Nucleus accumbens (tissue), 56 donors: ENCODE results near the gene ANKIB1.
A peak's percentile ranks its signal among the peaks of the same experiment; 100 is the strongest.
"Not testable (repeated sequence)": the region's sequence is repeated elsewhere in the genome, so short reads cannot be mapped to it uniquely, and the experiment has no call there.

Source experiments
- DNase-seq, 56 donors: peaks; one replicate each; lab custom pipeline; 2025; lab: John Stamatoyannopoulos, UW

ANKIB1 gene

DNA sequence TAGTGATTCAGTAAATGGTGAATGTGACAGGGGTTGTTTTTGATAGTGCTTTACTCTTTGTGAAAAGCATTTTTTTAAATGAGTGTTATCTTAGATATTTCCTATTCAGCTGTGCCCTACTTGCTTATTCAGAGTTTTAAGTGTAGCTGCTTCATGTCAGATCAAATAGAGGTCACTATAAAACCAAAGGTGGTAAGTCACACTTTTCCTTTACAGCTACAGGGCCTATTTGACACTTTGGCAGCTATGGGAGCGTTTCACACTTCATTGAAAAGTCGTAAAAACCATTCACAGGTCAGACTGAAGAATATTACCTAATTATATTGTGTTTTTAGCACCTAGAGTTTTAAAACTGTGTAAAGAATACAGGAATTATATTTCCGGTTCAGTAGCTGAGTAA lies 67.3 kb downstream of the ANKIB1 start:
- DNase-seq, result no peak

DNA sequence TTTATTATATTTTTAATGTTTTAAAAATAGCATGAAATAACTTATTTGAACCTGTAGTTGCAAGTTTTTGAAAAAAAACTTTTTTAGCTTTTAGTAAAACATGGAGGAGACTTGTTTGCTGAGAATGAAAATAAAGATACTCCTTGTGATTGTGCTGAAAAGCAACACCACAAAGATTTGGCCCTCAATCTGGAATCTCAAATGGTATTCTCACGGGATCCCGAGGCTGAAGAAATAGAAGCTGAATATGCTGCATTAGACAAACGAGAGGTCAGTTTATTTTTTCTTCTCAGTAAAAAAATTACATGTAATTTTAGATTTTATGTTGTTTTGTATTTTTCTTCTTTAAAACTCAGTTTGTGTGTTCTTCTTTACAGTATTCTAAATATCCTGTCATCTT lies 73.5 kb downstream of the ANKIB1 start:
- DNase-seq, result no peak

DNA sequence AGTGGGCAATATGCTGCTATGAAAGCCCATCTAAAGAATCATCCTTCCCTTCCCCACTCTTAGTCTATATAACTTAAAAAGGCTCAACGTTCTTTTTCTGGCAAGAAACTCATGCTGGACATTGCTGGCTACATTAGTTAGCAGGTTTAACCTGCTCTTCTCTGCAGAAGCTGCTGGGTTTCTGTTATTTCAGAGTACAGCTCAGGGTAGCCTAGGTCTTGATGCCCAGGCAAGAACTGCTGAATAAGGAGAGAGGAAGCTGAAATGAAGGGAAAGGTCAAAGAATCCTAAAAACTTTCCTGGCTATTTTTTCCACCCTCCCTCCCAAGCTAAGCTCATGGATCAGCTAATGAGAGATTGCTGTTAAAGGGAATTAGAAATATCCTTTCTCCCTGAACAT lies 79.4 kb downstream of the ANKIB1 start:
- peak in 1 of 56 donors; percentile 9 for DNase-seq

DNA sequence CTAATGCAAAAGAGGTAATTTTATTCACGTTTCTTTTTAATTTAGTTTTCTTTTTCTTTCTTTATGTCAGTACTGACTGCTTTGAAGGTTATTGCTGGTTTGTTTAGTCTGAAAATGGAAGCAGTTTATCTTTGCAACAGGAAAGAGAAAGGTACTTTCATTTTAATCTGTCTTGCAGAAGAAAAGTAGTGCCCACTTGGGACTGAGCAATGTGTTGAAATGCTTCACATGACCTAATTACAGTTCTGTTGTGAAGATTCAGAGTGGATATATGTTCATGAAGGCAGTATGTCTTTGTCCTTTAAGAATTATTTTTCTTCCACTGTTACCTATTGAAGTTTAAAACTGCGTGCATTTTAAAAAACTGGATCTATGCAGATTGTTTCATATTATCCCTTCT lies 80.1 kb downstream of the ANKIB1 start:
- no peak for DNase-seq

DNA sequence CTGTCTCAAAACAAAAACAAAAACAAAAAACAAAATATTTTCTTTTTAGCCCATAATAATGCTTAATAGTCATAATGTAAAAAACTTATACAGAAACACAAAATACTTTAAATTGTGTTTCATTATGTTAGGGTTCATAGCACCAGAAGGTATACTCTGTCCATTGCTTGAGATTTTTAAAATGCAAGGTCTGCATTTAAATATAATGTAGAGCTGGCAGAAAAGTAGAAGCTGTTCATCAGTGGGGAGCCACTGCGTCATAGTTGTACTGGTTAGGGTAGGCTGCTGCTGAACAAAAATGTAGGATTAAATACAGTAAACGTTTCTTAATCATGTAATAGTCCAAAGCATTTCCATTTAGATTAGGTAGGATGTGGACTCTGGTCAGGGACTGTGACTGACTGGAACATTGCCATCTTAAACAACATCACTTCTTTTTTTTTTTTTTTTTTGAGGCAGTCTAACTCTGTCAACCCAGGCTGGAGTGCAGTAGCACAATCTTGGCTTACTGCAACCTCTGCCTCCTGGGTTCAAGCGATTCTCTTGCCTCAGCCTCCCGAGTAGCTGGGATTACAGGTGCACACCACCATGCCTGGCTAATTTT lies 85.2 kb downstream of the ANKIB1 start:
- no peak for DNase-seq

DNA sequence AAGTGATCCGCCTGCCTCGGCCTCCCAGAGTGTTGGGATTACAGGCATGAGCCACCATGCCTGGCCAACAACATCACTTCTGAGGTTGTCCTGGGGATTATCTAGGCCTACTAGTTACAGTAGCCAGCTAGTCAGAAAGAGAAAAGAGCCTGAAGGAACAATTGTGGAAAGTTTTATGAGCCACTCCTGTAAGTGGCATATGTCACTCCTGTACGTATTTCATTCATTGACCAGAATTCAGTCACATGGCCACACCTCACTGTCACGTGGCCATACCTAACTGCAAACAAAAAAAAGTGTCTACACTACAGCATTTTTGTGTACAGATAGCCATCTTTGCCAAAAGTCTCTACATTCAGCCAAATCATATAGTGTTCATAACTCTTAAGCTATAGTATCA lies 85.7 kb downstream of the ANKIB1 start:
- no peak for DNase-seq

DNA sequence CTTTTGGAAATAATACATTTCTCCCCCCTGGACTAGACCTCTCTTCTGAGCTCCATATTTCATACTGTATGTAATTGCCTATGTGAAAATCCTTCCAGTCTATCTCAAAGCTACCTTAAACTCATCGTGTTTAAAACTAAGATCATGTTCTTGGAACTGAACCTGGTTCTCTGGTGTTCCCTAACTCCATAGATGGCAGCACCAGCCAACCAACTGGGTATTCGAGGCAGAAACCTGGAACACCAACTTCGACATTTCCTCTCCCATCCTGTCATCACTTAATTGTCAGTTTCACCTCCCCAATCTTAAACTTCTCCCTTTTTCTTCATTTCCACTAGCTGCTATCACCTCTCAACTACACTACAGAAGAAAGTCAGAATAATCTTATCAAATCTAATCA lies 87.0 kb downstream of the ANKIB1 start:
- no peak for DNase-seq

DNA sequence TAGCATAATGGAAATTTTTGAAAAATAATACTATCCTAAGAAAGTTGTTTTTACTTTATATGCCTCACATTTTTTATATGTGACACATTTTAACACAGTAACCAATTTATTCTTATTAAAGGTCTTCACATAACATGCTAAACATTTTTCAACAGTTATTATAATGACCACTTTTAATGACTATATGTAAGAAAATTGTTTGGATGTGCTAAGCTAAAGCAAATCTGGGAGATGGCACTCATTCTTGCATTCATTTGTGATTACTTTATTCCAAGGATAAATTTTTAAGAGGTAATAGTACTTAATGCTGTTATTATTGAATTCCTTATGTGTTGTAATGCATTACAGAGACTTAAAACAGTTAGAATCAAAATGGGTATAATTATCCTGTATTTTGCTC lies 88.1 kb downstream of the ANKIB1 start:
- DNase-seq, result no peak

DNA sequence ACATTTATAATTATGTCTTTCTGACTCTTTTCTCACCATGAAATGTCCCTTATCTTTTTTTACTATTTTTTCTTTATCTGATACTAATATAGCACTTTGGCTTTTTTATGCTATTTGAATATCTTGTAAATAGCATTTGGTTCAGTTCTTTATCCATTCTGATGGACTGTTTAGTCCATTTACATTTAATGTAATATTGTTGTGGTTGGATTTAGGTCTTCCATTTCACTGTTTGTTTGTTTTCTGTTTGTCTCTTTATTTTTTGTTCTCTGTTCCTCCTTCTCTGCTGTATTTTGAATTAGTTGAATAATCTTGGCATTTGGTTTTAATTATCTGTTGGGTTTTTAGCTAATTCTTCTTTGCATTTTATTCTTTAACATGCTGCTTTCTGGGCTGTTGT lies 89.8 kb downstream of the ANKIB1 start:
- DNase-seq, result no peak

DNA sequence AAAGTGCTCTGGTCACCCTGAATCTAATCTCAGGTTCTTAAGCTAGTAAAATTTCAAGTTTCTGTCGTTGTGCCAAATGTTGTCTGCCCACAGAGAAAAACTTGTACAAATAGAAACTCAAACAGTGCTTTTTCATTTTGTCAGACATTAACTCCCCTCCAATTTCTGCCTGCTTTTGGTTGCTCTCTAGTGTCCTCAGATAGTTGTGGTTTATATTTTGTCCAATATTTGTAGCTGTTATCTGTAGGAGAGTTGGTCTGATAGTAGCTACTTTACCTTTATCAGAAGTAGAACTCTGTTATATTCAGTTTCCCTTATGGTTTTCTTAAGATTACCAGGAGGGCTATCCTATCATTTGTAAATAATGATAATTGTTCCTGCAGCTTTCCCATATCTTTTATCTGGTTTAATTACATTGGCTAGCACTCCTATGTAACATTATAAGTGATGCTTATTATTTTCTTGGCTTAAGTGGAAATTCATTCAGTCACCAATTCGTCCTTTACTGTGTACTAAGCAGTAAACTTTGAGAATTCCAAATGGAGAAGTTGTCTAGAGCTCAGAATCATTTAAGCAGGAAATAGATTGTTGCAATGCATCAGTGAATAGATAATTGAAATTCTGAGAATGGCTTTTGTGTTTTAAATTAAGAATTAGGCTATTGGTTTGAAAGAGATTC lies 91.0 kb downstream of the ANKIB1 start:
- DNase-seq, result no peak

DNA sequence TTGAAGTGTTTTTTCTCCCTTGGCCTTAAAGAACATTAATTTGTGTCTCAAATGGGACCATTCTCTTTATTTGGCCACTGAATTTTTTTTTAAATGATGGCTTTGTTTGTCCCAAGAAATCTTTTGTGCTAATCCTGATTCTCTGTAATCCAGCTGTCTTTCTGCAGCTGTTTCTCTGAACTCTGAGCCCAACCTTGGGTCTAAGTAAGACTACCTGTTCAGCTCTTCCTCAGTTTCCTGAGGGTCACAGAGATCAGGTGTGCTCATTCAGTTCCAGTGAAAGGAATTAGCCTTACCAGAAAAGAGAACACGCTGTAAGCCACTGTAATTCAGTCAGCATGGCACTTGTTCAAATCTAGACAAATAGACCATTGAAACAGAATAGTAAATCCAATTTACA lies 94.2 kb downstream of the ANKIB1 start:
- DNase-seq, result peak in 1 of 56 donors; percentile 12

DNA sequence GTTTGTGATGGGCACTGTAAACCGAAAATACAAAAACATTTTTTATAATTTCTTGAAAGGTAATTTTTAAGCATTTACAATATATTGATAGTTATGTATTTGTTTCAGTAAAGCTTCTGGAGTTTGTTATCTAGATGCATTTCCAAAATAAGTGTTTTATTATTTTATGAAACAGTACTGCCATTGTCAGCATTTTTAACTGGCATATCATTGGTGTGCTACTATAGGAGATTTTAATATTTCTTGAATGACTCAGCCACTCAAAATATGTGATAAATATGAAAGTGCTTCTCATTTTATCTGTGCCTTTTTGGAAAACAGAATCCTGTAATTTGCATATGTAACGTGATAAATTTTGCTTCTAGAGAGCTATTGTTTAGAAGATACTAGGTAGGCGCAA lies 97.9 kb downstream of the ANKIB1 start:
- DNase-seq, result no peak

DNA sequence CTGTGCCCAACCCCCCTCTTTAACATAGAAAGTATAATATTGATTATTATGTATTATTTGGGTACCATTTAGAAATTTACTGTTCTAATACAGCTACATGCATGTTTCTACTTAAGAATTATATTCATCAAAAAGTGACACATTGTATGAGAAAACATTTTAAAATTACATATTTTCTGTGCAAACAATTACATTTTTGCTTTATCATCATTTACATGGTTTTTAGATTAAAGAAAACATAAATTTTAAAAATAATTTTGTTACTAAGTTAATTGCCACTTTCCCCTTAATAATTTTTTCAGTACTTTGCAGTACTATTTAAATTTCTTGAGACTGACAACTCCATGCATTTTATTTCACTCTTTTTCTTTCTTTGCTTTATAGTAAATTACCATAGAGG lies 106.2 kb downstream of the ANKIB1 start:
- DNase-seq, result no peak

DNA sequence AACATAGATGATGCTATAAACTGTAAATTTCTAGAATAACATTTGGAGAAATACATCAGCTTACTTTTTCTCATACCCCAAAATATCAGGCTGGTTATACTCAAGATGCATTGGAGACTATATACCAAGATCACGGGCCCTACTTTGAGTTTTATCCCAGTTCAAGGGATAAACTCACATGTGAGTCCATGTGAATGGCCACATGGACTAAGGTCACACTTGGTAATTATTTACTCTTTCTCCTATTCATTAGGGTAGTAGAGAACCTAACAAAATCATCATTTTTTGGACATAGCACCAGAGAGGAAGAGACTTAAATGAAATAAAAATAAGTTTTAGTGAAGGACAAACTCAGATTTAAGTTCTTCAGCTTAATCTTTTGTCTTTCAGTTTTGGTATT lies 108.4 kb downstream of the ANKIB1 start:
- DNase-seq, result no peak

DNA sequence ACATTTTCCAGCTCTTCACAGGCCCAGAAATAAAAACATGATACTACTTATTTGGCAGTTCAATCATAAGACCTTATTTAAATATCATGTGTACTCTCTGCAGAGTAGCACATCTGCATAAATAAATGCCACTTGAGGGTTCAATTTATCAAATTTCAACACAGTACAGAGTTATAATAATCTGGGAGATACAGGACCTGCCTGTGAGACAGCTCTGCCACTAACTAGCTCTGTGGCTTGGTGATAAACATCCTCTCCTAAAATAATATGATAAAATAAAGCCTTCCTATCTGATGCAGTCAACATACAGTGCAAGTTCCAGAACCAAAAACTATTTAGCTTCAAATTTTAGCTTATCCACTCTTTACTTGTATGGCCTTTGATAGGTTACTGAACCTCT lies 110.6 kb downstream of the ANKIB1 start:
- DNase-seq, result no peak

DNA sequence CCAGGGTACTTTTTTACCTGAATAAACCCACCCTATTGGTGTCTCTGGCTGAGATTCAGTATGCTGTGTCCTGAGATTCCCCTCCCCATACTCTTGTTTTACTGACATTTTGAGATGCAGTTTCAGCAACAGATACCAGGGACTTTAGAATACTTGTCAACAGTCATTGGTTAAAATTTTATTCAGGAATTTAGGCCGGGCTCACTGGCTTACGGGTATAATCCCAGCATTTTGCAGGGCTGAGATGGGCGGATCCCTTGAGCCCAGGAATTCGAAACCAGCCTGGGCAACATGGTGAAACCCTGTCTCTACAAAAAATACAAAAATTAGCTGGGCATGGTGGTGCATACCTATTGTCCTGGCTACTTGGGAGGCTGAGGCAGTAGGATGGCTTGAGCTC lies 111.5 kb downstream of the ANKIB1 start:
- no peak for DNase-seq

DNA sequence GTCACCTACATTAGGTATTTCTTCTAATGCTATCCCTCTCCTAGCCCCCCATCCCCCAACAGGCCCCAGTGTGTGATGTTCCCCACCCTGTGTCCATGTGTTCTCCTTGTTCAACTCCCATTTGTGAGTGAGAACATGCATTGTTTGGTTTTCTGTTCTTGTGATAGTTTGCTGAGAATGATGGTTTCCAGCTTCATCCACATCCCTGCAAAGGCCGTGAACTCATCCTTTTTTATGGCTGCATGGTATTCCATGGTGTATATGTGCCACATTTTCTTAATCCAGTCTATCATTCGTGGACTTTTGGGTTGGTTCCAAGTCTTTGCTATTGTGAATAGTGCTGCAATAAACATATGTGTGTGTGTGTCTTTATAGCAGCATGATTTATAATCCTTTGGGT lies 113.4 kb downstream of the ANKIB1 start:
- DNase-seq, result not testable (repeated sequence)

DNA sequence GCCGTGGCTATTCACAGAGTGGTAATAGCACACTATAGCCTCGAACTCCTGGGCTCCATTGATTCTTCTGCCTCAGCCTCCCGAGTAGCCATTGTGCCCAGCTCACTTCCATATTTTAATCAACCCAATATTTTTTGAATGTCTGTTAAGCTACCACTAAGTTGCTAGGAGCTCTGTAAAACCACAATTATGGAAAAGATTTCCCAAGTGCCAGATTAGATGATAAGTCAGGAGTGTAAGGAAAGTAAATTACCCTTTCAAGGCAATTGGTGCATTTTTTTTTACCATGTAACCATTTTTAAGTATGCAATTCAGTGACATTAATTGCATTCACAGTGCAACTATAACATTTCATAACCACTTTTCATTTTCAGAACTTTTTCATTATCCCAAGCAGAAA lies 114.0 kb downstream of the ANKIB1 start:
- no peak for DNase-seq

DNA sequence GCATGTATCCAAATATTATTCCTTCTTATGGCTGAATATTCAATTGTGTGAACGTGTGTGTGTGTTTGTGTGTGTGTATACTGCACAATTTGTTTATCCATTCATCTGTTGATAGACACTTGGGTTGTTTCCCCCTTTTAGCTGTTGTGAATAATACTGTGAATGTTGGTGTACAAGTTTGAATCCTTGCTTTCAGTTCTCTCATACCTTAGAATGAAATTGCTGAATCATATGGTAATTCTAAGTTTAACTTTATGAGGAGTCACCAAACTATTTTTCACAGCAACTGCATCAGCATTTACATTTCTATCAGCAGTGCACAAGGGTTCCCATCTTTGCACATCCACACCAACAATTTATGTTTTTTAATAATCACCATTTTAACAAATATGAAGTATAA lies 114.6 kb downstream of the ANKIB1 start:
- no peak for DNase-seq

DNA sequence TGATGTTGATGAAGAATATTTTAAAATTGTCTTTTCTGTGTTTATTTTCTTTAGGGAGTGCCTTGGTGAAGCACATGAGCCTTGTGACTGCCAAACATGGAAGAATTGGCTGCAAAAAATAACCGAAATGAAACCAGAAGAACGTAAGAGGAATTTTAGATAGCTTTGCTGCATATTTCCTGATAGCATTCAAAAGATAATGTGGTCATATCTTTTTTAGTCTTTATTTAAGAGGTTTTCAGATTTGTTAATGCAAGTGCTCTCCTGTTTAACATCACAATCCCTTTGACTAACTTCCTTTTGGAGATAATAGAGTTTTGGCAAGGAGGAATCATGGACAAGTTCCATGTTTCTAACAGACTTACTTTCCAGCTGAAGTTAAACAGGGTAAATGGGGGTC lies 116.4 kb downstream of the ANKIB1 start:
- no peak for DNase-seq

DNA sequence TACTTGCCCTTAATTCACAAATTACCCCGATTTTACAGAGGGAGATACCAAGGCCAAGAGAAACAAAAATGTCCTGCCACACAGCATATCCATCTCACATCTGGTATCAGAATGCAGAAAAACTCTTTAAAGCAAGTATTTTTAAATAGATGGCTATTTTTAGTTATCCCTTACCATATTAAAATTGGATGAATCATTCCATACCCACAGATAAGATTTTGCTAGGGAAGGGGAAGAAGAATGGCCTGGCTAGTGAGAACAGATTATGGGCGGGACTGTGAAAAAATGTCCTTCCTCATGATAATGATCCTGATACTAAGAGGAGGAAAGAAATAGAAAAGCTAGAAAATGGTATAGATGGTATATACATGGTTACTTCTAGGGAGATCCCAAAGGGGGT lies 121.0 kb downstream of the ANKIB1 start:
- no peak for DNase-seq

DNA sequence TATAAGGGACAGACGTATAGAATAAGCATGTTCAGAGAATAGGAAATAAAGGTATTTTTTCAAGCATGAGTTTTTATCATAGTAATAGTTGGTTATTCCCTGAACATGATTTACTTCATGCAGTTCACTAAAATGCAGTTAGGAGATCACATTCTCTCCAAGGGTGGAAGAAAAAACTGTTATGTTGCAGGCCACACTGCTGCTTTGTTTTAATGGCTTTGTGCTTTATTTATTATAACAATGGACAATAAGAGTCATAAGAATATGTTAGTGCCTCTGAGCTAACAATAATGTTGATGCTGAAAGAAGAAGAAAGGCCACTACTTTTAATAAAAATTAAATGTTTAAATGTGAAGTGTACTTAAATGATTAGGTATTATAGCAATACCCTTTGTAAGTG lies 123.0 kb downstream of the ANKIB1 start:
- DNase-seq, result peak in 1 of 56 donors; percentile 6

DNA sequence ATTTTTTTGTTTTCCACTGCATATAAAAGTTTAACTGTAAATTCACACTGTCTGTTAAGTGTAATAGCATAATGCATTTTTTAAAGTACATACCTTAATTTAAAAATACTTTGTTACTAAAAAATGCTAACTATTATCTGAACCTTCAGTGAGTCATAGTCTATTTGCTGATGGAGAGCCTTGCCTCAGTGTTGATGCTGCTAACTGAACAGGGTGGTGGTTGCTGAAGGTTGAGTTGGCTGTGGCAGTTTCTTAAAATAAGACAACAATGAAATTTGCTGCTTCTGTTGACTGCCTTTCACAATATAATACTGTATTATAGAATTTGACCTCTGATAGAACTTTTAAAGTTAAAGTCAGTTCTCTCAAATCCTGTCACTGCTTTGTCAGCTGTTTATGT lies 129.2 kb downstream of the ANKIB1 start:
- no peak for DNase-seq
